Activated CD4-positive, alpha-beta T cell treated with anti-CD3 and anti-CD28 coated beads, Interleukin-2, amount 10 ng/mL, durations not matched to agents 7 days and 5 days (primary cell): ENCODE measurements around the gene G6PD. TPM values are rescaled to one million over a fixed set of nuclear protein-coding genes. Genes with fewer than 3 reads are reported as not detected.
"Not testable (repeated sequence)": the region's sequence is repeated elsewhere in the genome, so short reads cannot be mapped to it uniquely, and the experiment has no call there.

Source experiments
- CTCF ChIA-PET: fragments of 350-600 bp; sonication (Branson Sonifier 250); formaldehyde crosslinking; loops from one replicate; lab custom pipeline; 2021; ENCODE audit warnings: antibody characterized with exemption; lab: Charles Lee
- POLR2A ChIA-PET: fragments of 350-600 bp; sonication (Branson Sonifier 250); formaldehyde crosslinking; loops from one replicate; lab custom pipeline; 2021; ENCODE audit warnings: antibody characterized with exemption; lab: Charles Lee
- DNase-seq: peaks from one replicate; pipeline ENCODE4 v3.0.0-alpha.2; 2020
- H3K27ac Mint-ChIP-seq: one replicate; pipeline ENCODE4 v1.8.0; 2021; ENCODE audit warnings: mild to moderate bottlenecking, moderate library complexity, mixed read lengths
- H3K27me3 Mint-ChIP-seq: one replicate; pipeline ENCODE4 v1.8.0; 2021; ENCODE audit warnings: mixed read lengths
- H3K36me3 Mint-ChIP-seq: one replicate; pipeline ENCODE4 v1.8.0; 2021; ENCODE audit warnings: low read depth, mixed read lengths
- H3K4me1 Mint-ChIP-seq: one replicate; pipeline ENCODE4 v1.8.0; 2021; ENCODE audit warnings: mixed read lengths
- H3K4me3 Mint-ChIP-seq: one replicate; pipeline ENCODE4 v1.8.0; 2021; ENCODE audit warnings: mild to moderate bottlenecking, moderate library complexity, mixed read lengths
- H3K9me3 Mint-ChIP-seq: one replicate; pipeline ENCODE4 v1.8.0; 2021; ENCODE audit warnings: mixed read lengths
- total RNA-seq, 2 experiments: library from RNA; stranded (reverse); gene quantifications; one replicate each; pipeline ENCODE4 v1.2.3, GENCODE V29; 2021

Gene G6PD
- total RNA-seq, 2 experiments from 2014 or later: 64.7 to 69.4 TPM

DNA sequence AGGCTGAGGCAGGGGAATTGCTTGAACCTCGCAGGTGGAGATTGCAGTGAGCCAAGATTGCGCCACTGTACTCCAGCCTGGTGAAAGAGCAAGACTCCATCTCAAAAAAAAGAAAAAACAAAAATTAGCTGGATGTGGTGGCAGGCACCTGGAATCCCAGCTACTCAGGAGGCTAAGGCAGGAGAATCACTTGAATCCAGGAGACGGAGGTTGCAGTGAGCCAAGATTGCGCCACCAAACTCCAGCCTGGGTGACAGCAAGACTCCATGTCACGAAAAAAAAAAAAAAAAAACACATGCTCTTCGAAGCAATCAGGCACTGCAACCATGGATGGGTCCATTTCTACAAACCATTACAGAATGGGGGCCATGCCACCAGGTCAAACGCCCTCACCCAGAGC, 6.3 kb downstream of the G6PD start:
- POLR2A ChIA-PET, H3K9me3 Mint-ChIP-seq, H3K4me3 Mint-ChIP-seq, CTCF ChIA-PET, H3K27me3 Mint-ChIP-seq, DNase-seq, H3K27ac Mint-ChIP-seq: not testable (repeated sequence)
- peaks cover 28% of the 10 kb centered on the region for H3K4me1 Mint-ChIP-seq
- peaks cover 12% of the 10 kb centered on the region for H3K36me3 Mint-ChIP-seq

DNA sequence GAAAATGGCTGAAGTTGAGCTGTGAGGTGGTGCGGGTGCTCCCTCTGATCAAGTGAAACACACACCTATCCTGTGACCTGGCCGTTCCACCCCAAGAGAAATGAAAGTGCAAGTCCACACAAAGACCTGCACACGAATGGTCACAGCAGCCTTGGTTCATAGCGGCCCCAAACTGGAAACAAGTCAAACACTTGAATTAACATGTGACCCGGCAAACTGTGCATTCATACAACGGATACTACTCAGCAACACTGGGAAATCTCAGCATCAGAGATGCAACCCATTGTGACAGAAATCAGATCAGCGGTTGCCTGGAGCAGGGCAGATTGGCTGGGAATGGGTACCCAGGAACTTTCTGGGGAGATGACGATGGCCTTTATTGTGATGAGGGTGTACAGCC, 7.6 kb downstream of the G6PD start:
- H3K36me3 Mint-ChIP-seq: peaks cover 12% of the 10 kb centered on the region
- POLR2A ChIA-PET: no interaction called here

DNA sequence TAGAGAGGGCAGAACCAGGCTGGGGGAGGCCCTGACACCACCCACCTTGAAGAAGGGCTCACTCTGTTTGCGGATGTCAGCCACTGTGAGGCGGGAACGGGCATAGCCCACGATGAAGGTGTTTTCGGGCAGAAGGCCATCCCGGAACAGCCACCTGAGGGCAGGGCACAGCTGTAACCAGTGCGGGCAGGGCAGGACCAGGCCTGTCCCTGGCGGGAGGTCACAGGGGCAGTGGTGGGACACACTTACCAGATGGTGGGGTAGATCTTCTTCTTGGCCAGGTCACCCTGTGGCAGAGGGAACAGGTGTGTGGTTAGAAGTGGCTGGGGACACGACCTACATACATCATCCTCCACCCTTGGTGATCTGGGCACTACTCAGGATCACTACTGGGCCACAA, 10.8 kb downstream of the G6PD start:
- H3K4me1 Mint-ChIP-seq: peaks cover 13% of the 10 kb centered on the region
- no peaks in the 10 kb centered on the region for H3K27me3 Mint-ChIP-seq
- no peak for DNase-seq
- no peak overlapping the region for H3K4me3 Mint-ChIP-seq
- peaks cover 10% of the 10 kb centered on the region for H3K36me3 Mint-ChIP-seq
- POLR2A ChIA-PET: no interaction called here
- H3K9me3 Mint-ChIP-seq: no peaks in the 10 kb centered on the region
- H3K27ac Mint-ChIP-seq: no peak overlapping the region
- CTCF ChIA-PET: interaction anchor here (1.1 to 2.9 kb wide), 3 partner anchors 9 to 162 kb away, joined by 3 to 15 read pairs (median 4); no protein-coding TSS in a partner anchor

More for the DNA sequence above, 7.6 kb downstream of the G6PD start:
- Mint-ChIP-seq H3K9me3 (no peaks in the 10 kb centered on the region), H3K27ac (no peak overlapping the region), H3K4me3 (no peak overlapping the region), H3K4me1 (peaks cover 25% of the 10 kb centered on the region), H3K27me3 (no peaks in the 10 kb centered on the region)
- CTCF ChIA-PET: no interaction called here
- no peak for DNase-seq

DNA sequence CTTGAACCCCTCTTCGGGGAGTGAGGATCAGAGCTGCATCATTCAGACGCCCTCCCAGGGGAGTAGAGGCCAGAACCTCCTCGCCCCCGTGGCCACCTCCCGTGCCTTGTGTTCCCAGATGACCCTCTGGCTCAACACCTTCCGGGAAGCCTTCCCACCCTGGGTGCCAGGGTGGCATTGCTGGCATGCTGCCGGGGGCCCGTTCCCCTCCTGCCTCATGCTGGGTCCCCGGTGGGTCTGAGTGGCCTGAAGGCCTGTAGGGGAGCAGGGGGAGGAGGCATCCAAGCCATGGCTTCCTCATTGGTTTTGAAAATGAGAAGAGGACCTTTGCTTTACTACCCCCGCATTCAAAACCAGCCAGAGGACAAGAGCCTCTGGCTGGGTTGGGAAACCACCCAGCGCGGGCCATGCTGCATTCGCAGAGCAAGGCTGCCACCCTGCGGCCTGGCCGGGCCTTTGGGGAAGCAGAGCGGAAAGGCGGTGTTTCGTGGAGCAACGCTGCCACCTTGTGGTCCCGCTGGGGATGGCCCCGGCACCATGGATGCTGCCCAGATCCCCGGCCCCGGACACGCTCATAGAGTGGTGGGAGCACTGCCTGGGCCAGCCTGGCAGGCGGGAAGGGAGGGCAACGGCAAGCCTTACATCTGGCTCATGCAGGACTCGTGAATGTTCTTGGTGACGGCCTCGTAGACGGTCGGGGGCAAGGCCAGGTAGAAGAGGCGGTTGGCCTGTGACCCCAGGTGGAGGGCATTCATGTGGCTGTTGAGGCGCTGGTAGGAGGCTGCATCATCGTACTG, 11.9 kb downstream of the G6PD start:
- peaks cover 10% of the 10 kb centered on the region for H3K36me3 Mint-ChIP-seq
- H3K4me1 Mint-ChIP-seq: peaks cover 13% of the 10 kb centered on the region
- peak; percentile 88 for DNase-seq
- H3K4me3 Mint-ChIP-seq: no peak overlapping the region
- no peaks in the 10 kb centered on the region for H3K9me3 Mint-ChIP-seq
- peak overlapping the region; percentile 66 for H3K27ac Mint-ChIP-seq
- CTCF ChIA-PET: interaction anchor here (0.6 to 2.9 kb wide), 11 partner anchors 7 to 521 kb away, joined by 3 to 15 read pairs (median 3); partner anchors contain the start of genes PLXNA3 and RPL10
- H3K27me3 Mint-ChIP-seq: no peaks in the 10 kb centered on the region
- POLR2A ChIA-PET: no interaction called here

DNA sequence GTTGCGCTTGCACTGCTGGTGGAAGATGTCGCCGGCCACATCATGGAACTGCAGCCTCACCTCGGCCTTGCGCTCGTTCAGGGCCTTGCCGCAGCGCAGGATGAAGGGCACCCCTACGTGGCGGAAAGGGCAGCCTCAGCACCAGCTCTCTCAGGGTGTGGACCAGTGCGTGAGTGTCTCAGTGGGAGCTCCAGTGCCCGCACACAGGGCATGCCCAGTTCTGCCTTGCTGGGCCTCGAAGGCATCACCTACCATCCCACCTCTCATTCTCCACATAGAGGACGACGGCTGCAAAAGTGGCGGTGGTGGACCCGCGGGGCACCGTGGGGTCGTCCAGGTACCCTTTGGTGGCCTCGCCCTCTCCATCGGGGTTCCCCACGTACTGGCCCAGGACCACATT, 14.0 kb downstream of the G6PD start:
- POLR2A ChIA-PET: no interaction called here
- Mint-ChIP-seq H3K36me3 (peaks cover 10% of the 10 kb centered on the region), H3K4me3 (no peak overlapping the region), H3K4me1 (peaks cover 6% of the 10 kb centered on the region), H3K9me3 (no peaks in the 10 kb centered on the region), H3K27me3 (no peaks in the 10 kb centered on the region), H3K27ac (no peak overlapping the region)
- CTCF ChIA-PET: interaction anchor here (0.7 to 1.5 kb wide), 4 partner anchors 9 to 160 kb away, joined by 3 to 5 read pairs (median 4); no protein-coding TSS in a partner anchor
- DNase-seq: no peak

DNA sequence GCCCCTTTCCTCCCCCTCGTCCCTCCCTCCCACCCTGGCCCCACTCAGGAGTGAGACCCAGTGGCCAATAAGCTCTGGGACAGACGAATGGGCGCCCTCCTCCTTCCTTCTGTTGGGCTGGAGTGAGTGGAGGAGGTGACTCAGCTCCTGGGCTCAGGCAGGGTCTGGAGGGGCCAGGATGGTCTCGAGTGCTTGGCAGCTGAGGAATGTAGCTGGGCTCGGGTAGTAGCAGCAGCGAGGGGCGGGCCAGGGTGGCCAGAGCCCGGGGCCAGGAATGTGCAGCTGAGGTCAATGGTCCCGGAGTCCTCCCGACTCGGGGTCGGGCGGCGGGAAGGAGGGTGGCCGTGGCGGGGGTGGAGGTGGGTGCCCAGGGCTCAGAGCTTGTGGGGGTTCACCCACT, 15.0 kb downstream of the G6PD start:
- no peak for DNase-seq
- peaks cover 15% of the 10 kb centered on the region for H3K4me1 Mint-ChIP-seq
- H3K9me3 Mint-ChIP-seq: no peaks in the 10 kb centered on the region
- no peaks in the 10 kb centered on the region for H3K27me3 Mint-ChIP-seq
- CTCF ChIA-PET: interaction anchor here (1.5 kb wide), 1 partner anchor 12 kb away, joined by 5 read pairs; no protein-coding TSS in a partner anchor
- H3K27ac Mint-ChIP-seq: no peak overlapping the region
- POLR2A ChIA-PET: no interaction called here
- peaks cover 10% of the 10 kb centered on the region for H3K36me3 Mint-ChIP-seq
- no peak overlapping the region for H3K4me3 Mint-ChIP-seq

DNA sequence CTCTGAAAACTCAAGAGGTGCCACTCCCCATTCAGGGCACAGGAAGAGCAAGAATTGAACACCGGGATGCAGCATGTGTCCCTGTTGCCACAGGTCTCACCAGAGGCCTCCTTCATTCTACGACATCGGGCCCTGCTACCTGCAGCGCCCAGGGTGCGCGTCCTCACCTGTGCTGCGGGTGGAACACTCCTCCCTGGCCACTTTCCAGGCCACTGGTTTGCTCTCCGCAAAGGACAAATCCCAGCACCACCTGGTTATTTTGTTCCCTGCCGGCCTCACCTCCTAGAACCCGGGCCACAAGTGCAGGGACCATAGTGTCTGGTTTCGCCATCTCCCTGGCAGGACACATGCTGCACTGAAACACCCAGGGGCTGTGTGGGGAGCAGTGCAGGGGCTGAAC, 16.4 kb downstream of the G6PD start:
- H3K27me3 Mint-ChIP-seq: no peaks in the 10 kb centered on the region
- no peak overlapping the region for H3K4me3 Mint-ChIP-seq
- CTCF ChIA-PET: no interaction called here
- H3K27ac Mint-ChIP-seq: no peak overlapping the region
- POLR2A ChIA-PET: no interaction called here
- no peaks in the 10 kb centered on the region for H3K9me3 Mint-ChIP-seq
- peaks cover 7% of the 10 kb centered on the region for H3K36me3 Mint-ChIP-seq
- no peak for DNase-seq
- H3K4me1 Mint-ChIP-seq: peaks cover 26% of the 10 kb centered on the region

DNA sequence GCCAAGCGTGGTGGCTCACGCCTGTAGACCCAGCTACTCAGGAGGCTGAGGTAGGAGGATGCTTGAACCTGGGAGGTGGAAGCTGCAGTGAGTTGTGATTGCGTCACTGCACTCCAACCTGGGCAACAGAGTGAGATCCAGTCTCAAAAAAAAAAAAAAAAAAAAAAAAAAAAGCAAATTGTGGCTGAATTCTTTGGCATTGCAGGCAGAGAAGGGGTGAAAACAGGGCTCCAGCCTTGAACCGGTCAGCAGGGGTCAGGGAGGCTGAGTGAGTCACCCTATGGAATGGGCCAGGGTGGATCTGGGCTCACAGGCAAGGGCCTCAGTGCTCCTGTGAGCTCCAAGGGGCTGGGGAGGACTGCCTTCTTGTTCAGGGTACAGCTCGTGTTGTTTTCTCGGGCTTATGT, 17.4 kb downstream of the G6PD start:
- Mint-ChIP-seq H3K27me3 (no peaks in the 10 kb centered on the region), H3K4me3 (no peak overlapping the region), H3K36me3 (peaks cover 3% of the 10 kb centered on the region), H3K4me1 (peaks cover 24% of the 10 kb centered on the region), H3K27ac (no peak overlapping the region), H3K9me3 (no peaks in the 10 kb centered on the region)
- POLR2A ChIA-PET: no interaction called here
- DNase-seq: no peak
- CTCF ChIA-PET: interaction anchor here (1.1 kb wide), 1 partner anchor 584 kb away, joined by 3 read pairs; no protein-coding TSS in a partner anchor

DNA sequence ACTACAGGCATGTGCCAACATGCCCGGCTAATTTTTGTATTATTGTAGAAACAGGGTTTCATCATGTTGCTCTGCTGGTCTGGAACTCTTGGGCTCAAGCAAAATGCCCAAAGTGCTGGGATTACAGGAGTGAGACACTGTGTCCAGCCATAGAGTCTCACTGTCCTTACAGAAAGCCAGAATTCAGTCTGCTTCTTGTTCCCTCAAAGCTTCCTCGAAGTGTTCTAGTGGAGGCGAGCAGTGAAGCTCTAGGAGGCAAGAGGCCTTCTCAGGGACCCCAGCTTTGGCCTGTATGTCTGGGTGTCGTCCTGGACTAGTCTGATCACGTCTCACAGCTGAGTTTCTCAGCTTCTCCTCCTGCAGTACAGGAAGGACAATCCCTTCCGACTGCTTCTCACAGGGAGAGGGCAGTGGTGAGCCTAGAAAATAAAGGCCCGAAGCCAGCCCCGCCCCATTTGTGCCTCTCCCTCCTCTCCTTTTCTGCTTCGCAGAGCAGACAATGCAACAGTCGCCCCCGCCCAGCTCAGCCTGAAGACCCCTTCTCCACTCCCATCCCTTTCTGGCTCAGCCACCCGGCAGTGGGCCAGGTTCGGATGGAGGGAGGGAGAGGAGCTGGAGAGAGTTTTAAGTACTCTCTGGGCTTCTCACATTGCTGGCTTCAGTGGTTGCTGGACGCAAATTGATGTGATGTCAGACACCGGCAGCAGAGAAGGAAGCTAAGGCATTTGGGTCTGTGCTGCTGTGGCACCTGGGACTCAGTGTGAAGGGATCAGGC, 19.6 kb downstream of the G6PD start:
- POLR2A ChIA-PET: no interaction called here
- peaks cover 3% of the 10 kb centered on the region for H3K36me3 Mint-ChIP-seq
- CTCF ChIA-PET: interaction anchor here (0.6 to 1.6 kb wide), 9 partner anchors 9 to 153 kb away, joined by 3 to 10 read pairs (median 4); partner anchors contain the start of genes FAM3A and SLC10A3
- no peaks in the 10 kb centered on the region for H3K27me3 Mint-ChIP-seq
- H3K27ac Mint-ChIP-seq: peak overlapping the region; percentile 83
- DNase-seq: peak; percentile 67
- peaks cover 24% of the 10 kb centered on the region for H3K4me1 Mint-ChIP-seq
- H3K9me3 Mint-ChIP-seq: no peaks in the 10 kb centered on the region
- H3K4me3 Mint-ChIP-seq: no peak overlapping the region

DNA sequence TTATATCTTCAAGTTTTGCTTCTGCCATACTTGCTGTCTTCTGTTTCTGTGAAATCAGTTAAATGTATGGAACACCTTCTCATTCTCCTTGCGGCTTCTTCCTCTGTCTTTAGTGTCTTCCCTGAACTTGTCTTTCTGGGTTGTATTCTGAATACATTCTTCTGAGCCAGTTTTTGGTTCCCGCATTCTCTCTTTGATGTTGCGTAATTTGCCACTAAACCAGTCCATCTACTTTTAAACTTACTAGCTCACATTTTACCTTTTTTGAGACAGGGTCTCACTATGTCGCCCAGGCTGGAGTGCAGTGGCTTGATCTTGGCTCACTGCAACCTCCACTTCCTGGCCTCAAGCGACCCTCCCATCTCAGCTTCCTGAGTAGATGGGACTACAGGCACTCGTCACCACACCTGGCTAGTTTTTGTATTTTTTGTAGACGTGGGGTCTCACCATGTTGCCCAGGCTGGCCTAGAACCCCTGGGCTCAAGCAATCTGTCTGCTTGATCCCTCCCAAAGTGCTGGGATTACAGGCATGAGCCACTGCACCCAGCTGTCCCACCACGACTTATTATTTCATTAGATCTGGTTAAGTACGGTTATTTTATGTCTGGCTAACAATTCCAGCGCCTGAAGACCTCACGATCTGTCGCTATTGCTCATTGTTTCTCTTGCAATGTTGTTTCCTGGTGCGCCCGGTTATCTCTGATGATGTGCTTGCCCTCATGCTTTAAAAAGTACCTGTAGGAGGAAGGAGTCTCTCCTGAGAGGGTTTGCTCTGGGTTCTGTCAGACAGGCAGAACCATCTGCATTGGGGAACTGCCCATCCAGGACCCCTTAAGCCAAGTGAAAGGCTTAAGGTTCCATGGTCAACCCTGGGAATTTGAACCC, 20.8 kb downstream of the G6PD start:
- Mint-ChIP-seq H3K36me3 (peaks cover under 1% of the 10 kb centered on the region), H3K27me3 (no peaks in the 10 kb centered on the region), H3K27ac (peak overlapping the region; percentile 60), H3K4me1 (peaks cover 24% of the 10 kb centered on the region), H3K9me3 (no peaks in the 10 kb centered on the region), H3K4me3 (no peak overlapping the region)
- ChIA-PET POLR2A (no interaction called here), CTCF (interaction anchor here (1.0 to 1.2 kb wide), 2 partner anchors 35 to 153 kb away, joined by 4 read pairs; partner anchors contain the start of gene SLC10A3)
- DNase-seq: no peak

DNA sequence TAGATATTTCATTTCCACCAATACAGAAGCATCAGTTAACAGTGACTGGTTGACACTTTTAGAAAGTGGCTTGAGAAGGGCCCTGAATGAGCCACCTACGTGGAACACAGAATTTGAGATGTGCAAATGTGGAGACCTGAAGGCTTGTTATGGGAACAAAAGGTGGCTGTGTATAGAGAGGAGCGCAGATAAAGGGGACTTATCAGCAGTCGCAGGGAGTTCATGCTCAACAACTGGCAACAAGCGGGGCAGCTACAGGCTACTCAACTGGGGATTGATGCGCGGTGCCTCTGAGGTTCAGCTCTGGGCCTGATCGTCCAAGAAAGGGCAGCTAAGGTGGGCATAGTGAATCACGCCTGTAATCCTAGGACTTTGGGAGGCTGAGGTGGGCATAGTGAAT, 27.3 kb downstream of the G6PD start:
- Mint-ChIP-seq H3K36me3 (no peaks in the 10 kb centered on the region), H3K9me3 (no peaks in the 10 kb centered on the region), H3K27me3 (no peaks in the 10 kb centered on the region), H3K4me1 (peaks cover 13% of the 10 kb centered on the region), H3K4me3 (no peak overlapping the region), H3K27ac (no peak overlapping the region)
- DNase-seq: no peak
- POLR2A ChIA-PET: no interaction called here
- CTCF ChIA-PET: interaction anchor here (0.7 to 2.0 kb wide), 2 partner anchors 13 to 23 kb away, joined by 3 to 5 read pairs; no protein-coding TSS in a partner anchor
